Activated CD4-positive, alpha-beta T cell treated with anti-CD3 and anti-CD28 coated beads, Interleukin-2, amount 10 ng/mL, durations not matched to agents 24 days and 14 days (primary cell): Measurements from ENCODE around the gene KIF26B. TPM values are rescaled to one million over a fixed set of nuclear protein-coding genes. Genes with fewer than 3 reads are reported as not detected.
"Not testable (repeated sequence)": the region's sequence is repeated elsewhere in the genome, so short reads cannot be mapped to it uniquely, and the experiment has no call there.

ENCODE experiments used
- DNase-seq: peaks from one replicate; pipeline ENCODE4 v3.0.0; 2022
- H3K27ac Mint-ChIP-seq: one replicate; pipeline ENCODE4 v1.8.0; 2022; ENCODE audit warnings: mild to moderate bottlenecking, mixed read lengths
- H3K27me3 Mint-ChIP-seq: one replicate; pipeline ENCODE4 v1.8.0; 2022; ENCODE audit warnings: mixed read lengths
- H3K36me3 Mint-ChIP-seq: one replicate; pipeline ENCODE4 v1.8.0; 2022; ENCODE audit warnings: low read depth, mild to moderate bottlenecking, mixed read lengths
- H3K4me1 Mint-ChIP-seq: one replicate; pipeline ENCODE4 v1.8.0; 2021; ENCODE audit warnings: mixed read lengths
- H3K4me3 Mint-ChIP-seq: one replicate; pipeline ENCODE4 v1.8.0; 2022; ENCODE audit warnings: mild to moderate bottlenecking, moderate library complexity, mixed read lengths
- H3K9me3 Mint-ChIP-seq: one replicate; pipeline ENCODE4 v1.8.0; 2021; ENCODE audit warnings: mixed read lengths
- intact Hi-C: fragments of 100-400 bp; cut with micrococcal nuclease; formaldehyde crosslinking; loops from one replicate; pipeline ENCODE4 v1.15.1; 2023
- total RNA-seq: library from RNA; stranded (reverse); gene quantifications from 2 replicates; pipeline ENCODE4 v1.2.3, GENCODE V29; 2022

The KIF26B gene
- total RNA-seq, 1 donor from 2014 or later = 0.07 TPM

DNA sequence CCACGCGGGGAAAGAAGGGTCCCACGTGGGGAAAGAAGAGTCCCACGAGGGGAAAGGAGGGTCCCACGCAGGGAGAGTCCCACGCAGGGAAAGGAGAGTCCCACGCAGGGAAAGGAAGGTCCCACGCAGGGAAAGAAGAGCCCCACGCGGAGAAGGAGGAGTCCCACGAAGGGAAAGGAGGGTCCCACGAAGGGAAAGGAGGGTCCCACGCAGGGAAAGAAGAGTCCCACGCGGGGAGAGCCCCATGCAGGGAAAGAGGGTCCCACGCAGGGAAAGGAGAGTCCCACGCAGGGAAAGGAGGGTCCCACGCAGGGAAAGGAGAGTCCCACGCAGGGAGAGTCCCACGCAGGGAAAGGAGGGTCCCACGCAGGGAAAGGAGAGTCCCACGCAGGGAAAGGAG, 180.9 kb downstream of the KIF26B start:
- H3K27me3 Mint-ChIP-seq, H3K27ac Mint-ChIP-seq, H3K36me3 Mint-ChIP-seq, H3K4me3 Mint-ChIP-seq, intact Hi-C loops, H3K9me3 Mint-ChIP-seq, H3K4me1 Mint-ChIP-seq, DNase-seq: not testable (repeated sequence)

DNA sequence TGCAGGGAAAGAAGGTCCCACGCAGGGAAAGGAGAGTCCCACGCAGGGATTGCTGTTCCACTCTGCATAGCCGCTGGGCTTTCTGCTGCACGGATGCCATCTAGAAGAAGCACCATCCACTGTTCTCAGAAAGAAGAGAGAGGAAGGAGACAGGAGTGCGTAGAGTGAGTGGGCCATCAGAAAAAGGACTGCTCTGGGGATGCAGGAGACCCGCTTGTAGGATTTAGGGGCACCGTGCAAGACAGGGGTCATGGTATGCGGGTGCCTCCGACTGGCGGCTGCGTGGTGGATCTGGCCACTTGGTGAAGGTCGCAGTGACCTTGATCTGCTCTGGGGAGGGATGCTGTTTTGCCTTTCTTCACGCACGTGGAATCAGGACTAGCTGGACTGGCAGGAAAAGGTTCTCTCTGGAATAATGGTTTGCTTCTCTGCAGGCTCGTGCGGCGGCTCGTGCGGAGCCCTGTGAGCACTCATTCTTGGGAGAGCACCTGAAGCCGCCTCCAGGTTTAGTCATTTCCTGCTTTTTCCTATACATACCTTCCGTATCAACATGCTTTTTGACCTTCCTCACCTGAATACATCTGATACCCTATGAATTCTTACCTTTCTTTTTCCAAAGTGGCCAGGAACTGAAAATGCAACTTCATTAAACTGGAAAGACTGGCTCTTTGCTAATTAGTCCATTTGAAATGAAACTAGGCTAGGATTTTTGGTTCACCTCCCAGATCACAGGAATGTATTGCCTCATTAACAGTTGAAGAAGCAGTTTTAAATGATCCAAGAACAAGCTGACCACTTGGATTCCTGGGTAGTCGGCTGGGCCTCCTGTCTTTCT, 181.6 kb downstream of the KIF26B start:
- H3K36me3 Mint-ChIP-seq = no peaks in the 10 kb centered on the region
- peaks cover 4% of the 10 kb centered on the region for H3K9me3 Mint-ChIP-seq
- no peak overlapping the region for H3K4me3 Mint-ChIP-seq
- no peak overlapping the region for H3K27ac Mint-ChIP-seq
- H3K4me1 Mint-ChIP-seq = peaks cover 2% of the 10 kb centered on the region
- DNase-seq = no peak
- no peaks in the 10 kb centered on the region for H3K27me3 Mint-ChIP-seq
- intact Hi-C loops = no loop called here

DNA sequence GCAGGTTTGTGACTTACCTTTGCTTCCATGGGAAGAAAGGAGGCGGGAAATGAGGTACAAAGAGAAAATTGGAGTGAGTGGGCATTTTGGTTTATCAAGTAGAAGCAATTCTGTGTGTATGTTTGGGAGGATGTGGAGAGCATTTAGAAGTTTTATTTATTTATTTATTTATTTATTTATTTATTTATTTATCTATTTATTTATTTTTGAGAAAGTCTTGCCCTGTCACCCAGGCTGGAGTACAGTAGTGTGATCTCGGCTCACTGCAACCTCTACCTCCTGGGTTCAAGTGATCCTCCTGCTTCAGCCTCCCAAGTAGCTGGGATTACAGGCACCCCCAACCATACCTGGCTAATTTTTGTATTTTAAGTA, 182.2 kb downstream of the KIF26B start:
- intact Hi-C loops, H3K27me3 Mint-ChIP-seq, DNase-seq, H3K4me3 Mint-ChIP-seq, H3K27ac Mint-ChIP-seq, H3K36me3 Mint-ChIP-seq, H3K9me3 Mint-ChIP-seq, H3K4me1 Mint-ChIP-seq: not testable (repeated sequence)

DNA sequence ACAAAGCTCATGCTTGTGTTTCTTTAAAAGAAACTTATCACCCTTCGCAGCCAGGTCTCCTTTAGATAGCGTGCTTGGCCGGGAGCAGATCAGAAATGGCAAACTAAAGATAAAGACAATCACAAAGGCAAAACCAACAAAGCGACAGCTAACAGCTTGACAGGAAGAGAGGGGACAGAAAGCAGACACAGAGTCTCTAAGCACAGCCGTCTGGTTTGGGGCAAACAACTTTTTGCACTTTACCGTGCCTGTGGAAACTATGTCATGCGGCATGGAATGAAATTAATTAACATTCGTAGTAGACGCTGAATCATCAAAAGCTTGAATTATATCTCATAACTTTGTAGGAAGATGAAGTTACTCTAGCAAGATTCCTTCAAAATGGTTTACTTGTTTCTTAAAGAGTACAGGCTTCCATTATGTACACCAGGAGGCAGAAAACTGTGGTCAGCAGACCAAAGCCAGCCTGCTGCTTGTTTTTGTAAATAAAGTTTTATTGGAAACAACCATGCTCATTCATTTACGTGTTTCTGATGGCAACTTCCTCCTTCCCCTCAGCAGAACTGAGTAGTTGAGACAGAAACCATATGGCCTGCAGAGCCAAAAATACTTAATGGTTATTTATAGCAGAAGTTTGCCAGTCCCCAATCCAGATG, 183.2 kb downstream of the KIF26B start:
- no peak for DNase-seq
- Mint-ChIP-seq H3K4me1 (peaks cover 2% of the 10 kb centered on the region), H3K4me3 (no peak overlapping the region), H3K27me3 (no peaks in the 10 kb centered on the region), H3K36me3 (no peaks in the 10 kb centered on the region), H3K9me3 (peaks cover 4% of the 10 kb centered on the region), H3K27ac (no peak overlapping the region)
- intact Hi-C loops = no loop called here

DNA sequence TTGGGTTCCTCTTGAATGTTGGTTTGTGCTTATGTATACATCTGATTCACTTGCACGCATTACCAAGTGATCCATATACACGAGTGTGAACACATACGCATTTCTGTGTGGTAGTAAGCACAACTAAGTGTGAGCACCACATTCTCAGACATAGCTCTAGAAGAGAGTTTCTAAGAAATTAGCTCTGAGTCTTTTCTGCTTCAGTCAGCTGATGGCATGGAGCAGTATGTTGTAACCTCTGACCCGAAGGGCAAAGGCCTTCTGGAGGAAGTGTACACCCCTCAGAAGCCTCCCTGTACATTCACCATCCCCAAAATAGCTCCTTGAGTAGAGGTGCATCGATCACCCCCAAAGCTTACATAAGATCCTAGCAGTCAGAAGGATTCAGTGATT, 183.7 kb downstream of the KIF26B start:
- intact Hi-C loops = no loop called here
- DNase-seq = no peak
- peaks cover 2% of the 10 kb centered on the region for H3K4me1 Mint-ChIP-seq
- H3K9me3 Mint-ChIP-seq = peaks cover 4% of the 10 kb centered on the region
- no peaks in the 10 kb centered on the region for H3K27me3 Mint-ChIP-seq
- no peaks in the 10 kb centered on the region for H3K36me3 Mint-ChIP-seq
- no peak overlapping the region for H3K4me3 Mint-ChIP-seq
- H3K27ac Mint-ChIP-seq = no peak overlapping the region

DNA sequence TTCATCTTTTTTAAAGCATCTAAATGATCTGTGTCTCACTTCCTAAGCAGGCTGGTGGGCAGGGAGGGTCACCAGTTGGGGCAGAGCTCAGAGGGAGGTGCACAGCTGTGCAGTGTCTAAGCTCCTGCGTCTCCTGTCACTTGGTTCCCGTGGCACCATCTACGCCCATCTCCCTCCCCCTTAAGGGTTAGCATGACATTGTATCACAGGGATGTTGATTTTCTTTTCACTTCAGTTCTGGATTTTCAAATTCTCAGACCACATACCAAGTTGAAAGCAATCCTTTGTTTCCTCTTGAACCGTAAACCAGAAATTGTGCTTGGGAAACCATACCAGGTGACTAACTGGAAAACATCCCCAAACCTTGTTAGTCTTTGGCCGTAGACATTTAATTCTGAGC, 187.0 kb downstream of the KIF26B start:
- intact Hi-C loops = no loop called here
- H3K9me3 Mint-ChIP-seq = peaks cover 4% of the 10 kb centered on the region
- no peak overlapping the region for H3K27ac Mint-ChIP-seq
- no peaks in the 10 kb centered on the region for H3K36me3 Mint-ChIP-seq
- no peak overlapping the region for H3K4me3 Mint-ChIP-seq
- no peaks in the 10 kb centered on the region for H3K27me3 Mint-ChIP-seq
- H3K4me1 Mint-ChIP-seq = peaks cover 2% of the 10 kb centered on the region
- no peak for DNase-seq

DNA sequence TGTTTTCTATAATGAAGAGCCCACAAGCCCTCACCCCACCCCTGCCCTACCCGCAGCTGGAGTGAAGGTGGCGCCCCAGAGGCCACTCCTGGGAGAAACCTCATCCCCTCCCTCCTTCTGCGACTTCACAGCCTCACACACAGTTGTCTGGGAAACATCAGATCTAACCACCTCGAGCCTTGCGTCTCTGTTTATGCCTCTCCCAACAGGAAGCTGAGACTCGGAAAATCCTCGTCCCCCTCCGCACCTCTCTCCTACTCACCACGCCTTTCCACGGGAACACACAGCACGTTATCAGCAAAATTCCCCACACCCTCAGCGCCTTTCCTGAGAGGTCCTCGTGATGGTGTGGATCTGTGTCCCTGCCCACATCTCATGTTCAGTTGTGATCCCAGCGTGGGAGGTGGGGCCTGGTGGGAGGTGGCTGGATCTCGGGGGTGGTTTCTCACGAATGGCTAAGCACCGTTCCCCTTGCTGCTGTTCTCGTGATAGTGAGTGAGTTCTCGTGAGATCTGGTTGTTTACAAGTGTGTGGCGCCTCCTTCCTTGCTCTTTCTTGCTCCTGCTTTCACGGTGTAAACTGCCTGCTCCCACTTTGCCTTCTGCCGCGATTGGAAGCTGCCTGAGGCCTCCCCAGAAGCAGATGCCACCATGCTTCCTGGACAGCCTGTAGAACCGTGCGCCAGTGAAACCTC, 190.6 kb downstream of the KIF26B start:
- H3K27ac Mint-ChIP-seq = no peak overlapping the region
- no peaks in the 10 kb centered on the region for H3K4me1 Mint-ChIP-seq
- intact Hi-C loops = no loop called here
- no peak for DNase-seq
- H3K9me3 Mint-ChIP-seq = no peaks in the 10 kb centered on the region
- H3K4me3 Mint-ChIP-seq = no peak overlapping the region
- H3K36me3 Mint-ChIP-seq = no peaks in the 10 kb centered on the region
- H3K27me3 Mint-ChIP-seq = no peaks in the 10 kb centered on the region

DNA sequence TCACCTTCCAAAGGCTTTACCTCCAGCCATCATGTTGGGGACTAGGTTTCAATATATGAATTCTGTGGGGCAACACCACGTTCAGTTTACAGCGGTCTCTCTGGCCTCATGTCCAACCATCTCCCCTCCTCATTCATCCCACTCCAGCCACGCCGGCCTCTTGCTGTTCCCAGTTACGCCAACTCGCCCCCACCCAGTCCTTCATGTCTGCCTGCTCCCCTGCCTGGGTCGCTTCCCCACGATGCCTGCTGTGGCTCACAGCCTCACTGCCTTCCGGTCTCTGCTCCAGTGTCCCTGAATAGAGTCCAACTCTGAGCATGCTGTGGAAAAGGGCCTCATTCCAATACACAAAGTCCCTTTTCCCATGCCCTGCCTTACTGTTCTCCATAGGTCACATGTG, 193.8 kb downstream of the KIF26B start:
- H3K36me3 Mint-ChIP-seq = no peaks in the 10 kb centered on the region

DNA sequence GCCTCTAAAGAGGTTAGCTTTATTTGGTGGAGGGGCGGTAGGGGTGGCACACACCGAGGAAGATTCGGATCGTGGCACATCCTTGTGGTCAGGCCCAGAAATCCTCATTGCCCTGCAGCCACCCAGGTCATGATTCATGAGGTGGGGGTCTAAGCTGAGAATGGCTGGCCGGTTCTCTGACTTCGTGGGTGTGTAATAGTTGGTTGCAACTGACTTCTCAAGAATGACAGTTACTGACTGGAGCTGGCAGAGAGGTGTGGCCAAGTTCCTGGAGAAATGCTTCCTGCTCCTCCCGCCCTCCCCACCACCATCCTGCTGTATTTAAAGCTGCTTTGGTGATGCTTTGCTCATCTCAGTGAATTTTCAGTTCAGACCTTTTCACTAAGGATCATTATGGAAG, 198.6 kb downstream of the KIF26B start:
- no peak overlapping the region for H3K4me3 Mint-ChIP-seq
- intact Hi-C loops = no loop called here
- no peaks in the 10 kb centered on the region for H3K9me3 Mint-ChIP-seq
- DNase-seq = no peak
- H3K36me3 Mint-ChIP-seq = no peaks in the 10 kb centered on the region
- H3K27ac Mint-ChIP-seq = no peak overlapping the region
- H3K4me1 Mint-ChIP-seq = no peaks in the 10 kb centered on the region
- no peaks in the 10 kb centered on the region for H3K27me3 Mint-ChIP-seq

More for the DNA sequence above, 193.8 kb downstream of the KIF26B start:
- Mint-ChIP-seq H3K4me3 (no peak overlapping the region), H3K4me1 (no peaks in the 10 kb centered on the region), H3K27ac (no peak overlapping the region), H3K9me3 (no peaks in the 10 kb centered on the region), H3K27me3 (no peaks in the 10 kb centered on the region)
- intact Hi-C loops = no loop called here
- DNase-seq = no peak

DNA sequence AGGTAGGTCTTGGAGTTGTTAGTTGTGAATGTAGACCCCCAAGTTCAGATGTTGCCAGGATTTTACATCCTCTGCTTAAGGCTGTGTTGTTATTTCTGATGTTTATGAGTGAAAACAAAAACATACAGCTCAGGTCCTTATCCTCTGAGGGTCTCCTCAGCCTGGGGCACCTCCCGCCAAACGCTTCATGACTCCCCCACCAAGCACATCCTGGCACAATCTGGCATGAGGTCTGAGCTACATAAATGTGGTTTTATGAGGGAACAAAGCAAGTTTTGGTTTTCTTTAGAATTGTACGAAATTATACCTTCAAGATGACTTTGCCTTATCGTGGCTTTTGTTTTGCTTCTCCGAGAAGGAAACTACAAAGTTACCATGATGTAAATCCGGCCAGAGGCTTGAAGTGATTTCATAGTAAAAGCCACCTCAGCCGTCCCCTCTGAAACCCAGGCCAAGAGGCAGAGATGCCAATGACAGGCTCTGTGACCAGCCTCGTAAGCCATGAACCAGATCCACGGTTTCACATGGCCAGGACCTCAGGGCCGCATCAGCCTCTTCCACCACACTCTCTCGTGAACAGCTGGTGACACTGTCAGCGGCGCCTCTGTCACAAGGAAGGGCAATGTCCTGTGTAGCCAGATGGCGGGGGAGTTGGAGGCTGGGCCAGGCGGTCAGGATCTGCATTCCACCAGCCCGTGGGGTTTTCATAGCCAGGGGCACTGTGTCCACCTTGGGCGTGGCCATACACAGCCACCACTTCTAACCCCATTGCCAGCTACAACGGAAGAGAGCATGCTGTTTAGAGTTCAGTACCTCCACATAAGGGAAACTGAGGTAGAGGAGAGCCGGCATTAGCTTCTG, 199.4 kb downstream of the KIF26B start:
- intact Hi-C loops = no loop called here
- Mint-ChIP-seq H3K27ac (no peak overlapping the region), H3K27me3 (no peaks in the 10 kb centered on the region), H3K9me3 (no peaks in the 10 kb centered on the region), H3K4me1 (no peaks in the 10 kb centered on the region), H3K4me3 (no peak overlapping the region), H3K36me3 (no peaks in the 10 kb centered on the region)
- DNase-seq = no peak

DNA sequence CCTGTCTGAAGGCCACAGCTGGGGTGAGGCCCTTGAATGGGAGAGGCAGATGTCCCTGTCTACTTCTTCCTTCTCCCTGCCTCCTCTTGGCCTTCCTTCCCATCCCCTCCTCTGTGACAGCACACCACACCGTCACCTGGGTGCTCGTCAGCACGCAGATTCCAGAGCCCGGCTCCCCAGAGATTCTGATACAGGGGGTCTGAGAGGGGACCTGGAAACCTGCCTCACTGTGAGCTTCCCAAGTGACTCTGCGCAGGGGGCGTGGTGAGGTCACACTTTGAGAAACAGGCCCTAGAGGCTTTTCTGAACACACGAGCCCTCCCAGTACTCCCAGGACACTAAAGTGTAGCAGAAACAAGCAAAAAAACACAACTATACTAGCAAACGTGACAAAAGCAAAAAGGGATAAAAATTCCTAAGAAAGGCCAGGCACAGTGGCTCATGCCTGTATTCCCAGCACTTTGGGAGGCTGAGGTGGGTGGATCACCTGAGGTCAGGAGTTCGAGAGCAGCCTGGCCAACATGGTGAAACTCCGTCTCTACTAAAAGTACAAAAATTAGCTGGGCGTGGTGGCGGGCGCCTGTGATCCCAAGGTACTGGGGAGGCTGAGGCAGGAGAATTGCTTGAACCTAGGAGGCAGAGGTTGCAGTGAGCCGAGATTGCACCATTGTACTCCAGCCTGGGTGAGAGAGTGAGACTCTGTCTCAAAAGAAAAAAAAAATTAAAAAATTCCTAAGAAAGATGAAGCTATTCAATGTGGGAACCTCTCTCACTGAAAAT, 201.3 kb downstream of the KIF26B start:
- H3K27me3 Mint-ChIP-seq, DNase-seq, H3K27ac Mint-ChIP-seq, H3K4me1 Mint-ChIP-seq, H3K36me3 Mint-ChIP-seq, H3K9me3 Mint-ChIP-seq, H3K4me3 Mint-ChIP-seq, intact Hi-C loops: not testable (repeated sequence)

DNA sequence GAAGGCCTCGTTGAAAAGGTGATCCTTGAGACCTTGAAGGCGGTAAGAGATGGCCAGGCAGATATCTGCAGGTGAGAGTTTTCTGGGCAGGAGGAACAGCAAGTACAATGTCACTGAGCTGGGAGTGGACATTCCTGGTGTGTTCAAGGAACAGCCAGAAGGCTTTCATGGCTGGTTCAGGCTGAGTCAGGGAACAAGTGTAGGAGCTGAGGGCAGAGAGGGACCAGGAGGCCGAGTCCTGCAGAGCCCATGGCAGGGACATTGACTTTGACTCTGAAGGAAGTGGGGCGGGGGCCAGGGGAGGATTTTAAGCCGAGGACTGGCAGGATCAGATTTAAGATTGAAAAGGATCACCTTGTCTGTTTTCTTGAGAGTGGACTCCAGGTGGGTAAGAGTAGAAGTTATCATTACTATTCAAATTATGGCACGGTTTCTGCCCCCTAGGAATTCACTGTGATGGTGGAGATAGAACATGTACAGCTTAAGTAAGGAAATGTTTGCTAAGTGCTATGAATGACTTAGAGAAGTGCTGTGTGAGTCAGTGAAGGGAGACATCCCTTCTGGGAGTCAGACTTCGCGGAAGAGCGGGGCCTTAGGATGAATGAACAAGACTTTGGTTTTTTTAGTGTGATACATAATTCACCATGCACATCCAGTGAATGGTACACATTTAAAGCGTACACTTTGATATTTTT, 202.3 kb downstream of the KIF26B start:
- no peak overlapping the region for H3K4me3 Mint-ChIP-seq
- intact Hi-C loops = no loop called here
- no peak for DNase-seq
- no peaks in the 10 kb centered on the region for H3K4me1 Mint-ChIP-seq
- H3K27ac Mint-ChIP-seq = no peak overlapping the region
- H3K36me3 Mint-ChIP-seq = no peaks in the 10 kb centered on the region
- H3K9me3 Mint-ChIP-seq = no peaks in the 10 kb centered on the region
- H3K27me3 Mint-ChIP-seq = no peaks in the 10 kb centered on the region
